Measurements from ENCODE around the gene PTPRG. TPM values are rescaled to one million over a fixed set of nuclear protein-coding genes. Genes with fewer than 3 reads are reported as not detected.

PTPRG gene
- polyA plus RNA-seq, 3 donors, result not detected

GRCh38 chr3:61783993-61784718 lies 222.8 kb downstream of the PTPRG start:
- H3K4me3 ChIP-seq (replicated peaks in 1 of 3; ENCODE audit: low read depth in 2 of 3, low read length in 3 of 3), result no peak overlapping the region
- no peak overlapping the region for H3K27ac ChIP-seq (ENCODE audit: low read depth in 1 of 2, low read length in 2 of 2)
- H3K79me2 ChIP-seq (ENCODE audit: insufficient read depth, low read length), result no peaks in the 10 kb centered on the region
- no peaks in the 10 kb centered on the region for H4K20me1 ChIP-seq (ENCODE audit: insufficient read depth, low read length)
- no peak for TF ChIP-seq CTCF (IDR thresholded peaks at IDR 0.05)
- no peaks in the 10 kb centered on the region for H3K27me3 ChIP-seq (ENCODE audit: control insufficient read depth in 2 of 2, insufficient read depth in 2 of 2, low read length in 2 of 2)
- intact Hi-C loops (cut with micrococcal nuclease), result no loop called here
- Mint-ChIP-seq H3K9me3 (peaks cover 0 to 11% (median 3%) of the 10 kb centered on the region in 7 donors), H3K27me3 (ENCODE audit: low read depth in 3 of 3) (no peaks in the 10 kb centered on the region), H3K4me3 (no peak overlapping the region), H3K36me3 (no peaks in the 10 kb centered on the region), H3K27ac (no peak overlapping the region), H3K4me1 (no peaks in the 10 kb centered on the region)
- H3K36me3 ChIP-seq (replicated peaks in 1 of 2; ENCODE audit: control insufficient read depth in 1 of 2, insufficient read depth in 2 of 2, low read length in 2 of 2), result no peaks in the 10 kb centered on the region
- no peak for DNase-seq
- no peak overlapping the region for H3K4me2 ChIP-seq (replicated peaks; ENCODE audit: extremely low read depth, low read length, poor library complexity, severe bottlenecking)
- 94% methylated on average over 2 of the region's 6 CpGs for WGBS (ENCODE audit: insufficient coverage)
- H3K4me1 ChIP-seq (ENCODE audit: control insufficient read depth in 1 of 2, insufficient read depth in 2 of 2, low read length in 2 of 2), result no peaks in the 10 kb centered on the region
- H2AFZ ChIP-seq (ENCODE audit: insufficient read depth, low read depth, low read length, poor library complexity, severe bottlenecking), result no peak overlapping the region
- H3K9me3 ChIP-seq (replicated peaks in 1 of 2; ENCODE audit: control insufficient read depth in 1 of 2, insufficient read depth in 1 of 2, low read length in 2 of 2), result no peaks in the 10 kb centered on the region
- H3K9ac ChIP-seq (ENCODE audit: insufficient read depth, low read length, poor library complexity, severe bottlenecking), result no peak overlapping the region

- Histone ChIP-seq H3K36me3 (replicated peaks in 1 of 2; ENCODE audit: control insufficient read depth in 1 of 2, insufficient read depth in 2 of 2, low read length in 2 of 2) (no peaks in the 10 kb centered on the region), H3K4me3 (replicated peaks in 1 of 3; ENCODE audit: low read depth in 2 of 3, low read length in 3 of 3) (no peak overlapping the region), H3K79me2 (ENCODE audit: insufficient read depth, low read length) (no peaks in the 10 kb centered on the region), H2AFZ (ENCODE audit: insufficient read depth, low read depth, low read length, poor library complexity, severe bottlenecking) (no peak overlapping the region), H4K20me1 (ENCODE audit: insufficient read depth, low read length) (no peaks in the 10 kb centered on the region), H3K4me1 (ENCODE audit: control insufficient read depth in 1 of 2, insufficient read depth in 2 of 2, low read length in 2 of 2) (no peaks in the 10 kb centered on the region), H3K27me3 (ENCODE audit: control insufficient read depth in 2 of 2, insufficient read depth in 2 of 2, low read length in 2 of 2) (no peaks in the 10 kb centered on the region), H3K27ac (ENCODE audit: low read depth in 1 of 2, low read length in 2 of 2) (no peak overlapping the region), H3K4me2 (replicated peaks; ENCODE audit: extremely low read depth, low read length, poor library complexity, severe bottlenecking) (no peak overlapping the region), H3K9me3 (replicated peaks in 1 of 2; ENCODE audit: control insufficient read depth in 1 of 2, insufficient read depth in 1 of 2, low read length in 2 of 2) (no peaks in the 10 kb centered on the region), H3K9ac (ENCODE audit: insufficient read depth, low read length, poor library complexity, severe bottlenecking) (no peak overlapping the region)
- no peak for TF ChIP-seq CTCF (IDR thresholded peaks at IDR 0.05)
- no peak overlapping the region for H3K4me3 Mint-ChIP-seq
- H3K27me3 Mint-ChIP-seq (ENCODE audit: low read depth in 3 of 3), result peaks cover 0 to 3% (median 0%) of the 10 kb centered on the region in 3 donors
- intact Hi-C loops (cut with micrococcal nuclease), result no loop called here
- no peaks in the 10 kb centered on the region for H3K36me3 Mint-ChIP-seq
- no peak for DNase-seq
- H3K4me1 Mint-ChIP-seq, result no peaks in the 10 kb centered on the region
- peak overlapping the region in 1 of 7 donors; percentile 30 for H3K27ac Mint-ChIP-seq
- WGBS (ENCODE audit: insufficient coverage), result no CpG with 5 or more reads among the region's 4 CpGs
- H3K9me3 Mint-ChIP-seq, result peaks cover 0 to 10% (median 3%) of the 10 kb centered on the region in 7 donors
These were observed 227.5 kb downstream of the PTPRG start for GRCh38 chr3:61788623-61789507.
